ENCODE results near the gene CUTA. TPM values are rescaled to one million over a fixed set of nuclear protein-coding genes. Genes with fewer than 3 reads are reported as not detected.
"Not testable (repeated sequence)": the region's sequence is repeated elsewhere in the genome, so short reads cannot be mapped to it uniquely, and the experiment has no call there.

Gene CUTA
- total and polyA plus RNA-seq, 8 donors, result 12.8 to 233 (median 133) TPM

DNA sequence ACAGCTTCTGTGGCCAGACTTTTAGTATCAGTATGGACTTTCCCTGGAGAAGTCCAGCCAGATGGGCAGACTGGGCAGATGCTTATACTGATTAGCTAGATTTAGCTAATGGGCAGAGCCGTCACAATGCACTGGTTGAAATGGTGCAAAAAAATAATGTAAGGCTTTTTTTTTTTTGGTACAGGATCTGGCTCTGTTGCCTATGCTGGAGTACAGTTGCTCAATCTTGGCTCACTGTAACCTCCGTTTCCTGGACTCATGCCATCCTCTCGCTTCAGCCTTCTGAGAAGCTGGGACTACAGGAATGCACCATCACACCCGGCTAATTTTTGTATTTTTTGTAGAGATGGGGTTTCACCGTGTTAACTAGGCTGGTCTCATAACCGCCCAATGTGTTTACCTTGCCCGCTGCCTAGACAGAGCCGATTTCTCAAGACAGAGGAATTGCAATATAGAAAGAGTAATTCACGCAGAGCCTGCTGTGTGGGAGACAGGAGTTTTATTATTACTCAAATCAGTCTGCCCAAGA, 42.7 kb downstream of the CUTA start:
- no peaks in the 10 kb centered on the region for H3K27me3 ChIP-seq
- peak overlapping the region in 4 of 5 donors; percentile 57 to 75 (median 71) for H3K27ac ChIP-seq
- intact Hi-C loops (cut with DNase I; ENCODE audit: low total_unique reads), result no loop called here
- WGBS, 5 donors, result 18 to 24% (median 22%) methylated on average over 8 to 9 of the region's 9 CpGs
- peaks cover 11 to 31% (median 18%) of the 10 kb centered on the region in 4 donors for H3K4me1 ChIP-seq
- DNase-seq, result peak; percentile 76 to 90
- H3K36me3 ChIP-seq, result no peaks in the 10 kb centered on the region
- H3K4me3 ChIP-seq, result peak overlapping the region in 1 of 4 donors; percentile 12
- TF ChIP-seq POLR2A (IDR thresholded peaks at IDR 0.05), result no peak
- TF ChIP-seq EP300 (IDR thresholded peaks at IDR 0.05), result no peak
- TF ChIP-seq, protein P1, sequence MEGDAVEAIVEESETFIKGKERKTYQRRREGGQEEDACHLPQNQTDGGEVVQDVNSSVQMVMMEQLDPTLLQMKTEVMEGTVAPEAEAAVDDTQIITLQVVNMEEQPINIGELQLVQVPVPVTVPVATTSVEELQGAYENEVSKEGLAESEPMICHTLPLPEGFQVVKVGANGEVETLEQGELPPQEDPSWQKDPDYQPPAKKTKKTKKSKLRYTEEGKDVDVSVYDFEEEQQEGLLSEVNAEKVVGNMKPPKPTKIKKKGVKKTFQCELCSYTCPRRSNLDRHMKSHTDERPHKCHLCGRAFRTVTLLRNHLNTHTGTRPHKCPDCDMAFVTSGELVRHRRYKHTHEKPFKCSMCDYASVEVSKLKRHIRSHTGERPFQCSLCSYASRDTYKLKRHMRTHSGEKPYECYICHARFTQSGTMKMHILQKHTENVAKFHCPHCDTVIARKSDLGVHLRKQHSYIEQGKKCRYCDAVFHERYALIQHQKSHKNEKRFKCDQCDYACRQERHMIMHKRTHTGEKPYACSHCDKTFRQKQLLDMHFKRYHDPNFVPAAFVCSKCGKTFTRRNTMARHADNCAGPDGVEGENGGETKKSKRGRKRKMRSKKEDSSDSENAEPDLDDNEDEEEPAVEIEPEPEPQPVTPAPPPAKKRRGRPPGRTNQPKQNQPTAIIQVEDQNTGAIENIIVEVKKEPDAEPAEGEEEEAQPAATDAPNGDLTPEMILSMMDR (IDR thresholded peaks at IDR 0.05), result no peak
- no peak for TF ChIP-seq POLR2AphosphoS5 (IDR thresholded peaks at IDR 0.05)
- H3K9me3 ChIP-seq, result no peaks in the 10 kb centered on the region

DNA sequence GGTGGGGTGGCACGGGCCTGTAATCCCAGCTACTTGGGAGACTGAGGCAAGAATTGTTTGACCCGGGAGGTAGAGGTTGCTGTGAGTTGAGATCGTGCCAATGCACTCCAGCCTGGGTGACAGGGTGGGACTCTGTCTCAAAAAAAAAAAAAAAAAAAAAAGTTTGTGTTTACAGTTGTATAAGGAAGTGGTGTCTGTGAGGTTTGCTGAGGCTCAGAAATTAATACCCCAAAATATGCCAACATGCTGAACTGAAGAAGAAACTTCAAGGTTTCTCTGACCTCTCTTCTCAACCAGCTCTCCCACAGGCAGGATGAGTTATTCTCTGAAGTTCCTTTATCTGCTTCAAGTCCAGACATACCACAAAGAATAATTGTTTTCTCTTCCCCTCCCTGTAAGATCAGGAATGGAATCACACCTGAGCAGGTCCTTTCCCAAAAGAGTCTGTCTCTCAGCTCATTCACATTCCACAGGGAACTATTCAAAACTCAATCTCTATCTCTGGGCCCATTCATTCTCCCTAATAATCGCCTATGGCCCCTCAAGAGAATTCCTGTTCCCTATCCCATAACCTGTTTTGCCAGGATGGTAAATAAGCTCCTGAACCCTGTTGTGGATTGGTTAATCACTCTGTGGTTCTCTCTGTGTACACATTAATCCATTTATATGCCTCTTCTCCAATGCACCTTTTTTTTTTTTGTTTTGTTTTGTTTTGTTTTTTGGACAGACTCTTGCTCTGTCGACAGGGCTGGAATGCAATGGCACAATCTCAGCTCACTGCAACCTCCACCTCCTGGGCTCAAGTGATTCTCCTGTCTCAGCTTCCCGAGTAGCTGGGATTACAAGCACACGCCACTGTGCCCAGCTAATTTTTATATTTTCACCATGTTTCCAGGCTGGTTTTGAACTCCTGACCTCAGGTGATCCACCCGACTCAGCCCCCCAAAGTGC, 43.7 kb downstream of the CUTA start:
- TF ChIP-seq, protein P1 (IDR thresholded peaks at IDR 0.05), result no peak
- TF ChIP-seq POLR2AphosphoS5 (IDR thresholded peaks at IDR 0.05) (no peak), EP300 (IDR thresholded peaks at IDR 0.05) (no peak), POLR2A (IDR thresholded peaks at IDR 0.05) (no peak)
- intact Hi-C loops (cut with DNase I; ENCODE audit: low total_unique reads), result no loop called here
- WGBS, 5 donors, result 57 to 68% (median 64%) methylated on average over 8 of the region's 8 CpGs
- no peak for DNase-seq
- Histone ChIP-seq H3K4me1 (peaks cover 11 to 31% (median 18%) of the 10 kb centered on the region in 4 donors), H3K27me3 (no peaks in the 10 kb centered on the region), H3K36me3 (no peaks in the 10 kb centered on the region), H3K9me3 (no peaks in the 10 kb centered on the region), H3K4me3 (no peak overlapping the region), H3K27ac (peak overlapping the region in 3 of 5 donors; percentile 69 to 75 (median 73))

DNA sequence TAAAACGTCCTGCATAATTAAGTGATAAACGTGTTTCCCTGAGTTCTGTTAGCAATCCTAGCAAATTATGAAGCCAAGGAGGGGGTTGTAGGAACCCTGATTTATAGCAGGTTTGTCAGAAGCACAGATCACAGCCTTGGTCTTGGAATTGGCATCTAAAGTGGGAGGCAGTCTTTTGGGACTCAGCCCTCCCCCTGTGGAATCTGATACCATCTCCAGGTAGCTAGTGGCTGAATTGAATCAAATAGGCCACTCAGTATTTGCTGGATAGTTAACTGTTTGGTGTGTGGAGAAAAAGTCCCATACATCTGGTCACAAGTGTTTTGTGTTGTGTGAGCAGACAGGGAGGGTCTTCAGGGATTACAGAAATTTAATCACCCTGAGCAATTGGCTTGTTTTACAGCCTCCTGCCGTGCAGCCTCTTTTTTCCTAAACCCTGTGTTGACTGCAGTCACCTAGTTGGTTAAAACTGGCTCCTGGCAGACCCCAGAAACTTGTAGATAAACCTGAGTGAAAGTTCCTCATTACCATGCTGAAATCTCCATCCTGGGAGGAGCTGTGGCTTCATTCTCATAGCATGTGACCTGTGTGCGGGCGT, 45.3 kb downstream of the CUTA start:
- H3K27ac ChIP-seq, result no peak overlapping the region
- H3K36me3 ChIP-seq, result no peaks in the 10 kb centered on the region
- intact Hi-C loops (cut with DNase I; ENCODE audit: low total_unique reads), result no loop called here
- WGBS, 5 donors, result 41 to 52% (median 49%) methylated on average over 5 of the region's 5 CpGs
- DNase-seq, result no peak
- H3K27me3 ChIP-seq, result no peaks in the 10 kb centered on the region
- no peaks in the 10 kb centered on the region for H3K9me3 ChIP-seq
- peaks cover 11 to 31% (median 18%) of the 10 kb centered on the region in 4 donors for H3K4me1 ChIP-seq
- H3K4me3 ChIP-seq, result no peak overlapping the region
- TF ChIP-seq, protein P1 (IDR thresholded peaks at IDR 0.05), result no peak
- no peak for TF ChIP-seq EP300 (IDR thresholded peaks at IDR 0.05)

DNA sequence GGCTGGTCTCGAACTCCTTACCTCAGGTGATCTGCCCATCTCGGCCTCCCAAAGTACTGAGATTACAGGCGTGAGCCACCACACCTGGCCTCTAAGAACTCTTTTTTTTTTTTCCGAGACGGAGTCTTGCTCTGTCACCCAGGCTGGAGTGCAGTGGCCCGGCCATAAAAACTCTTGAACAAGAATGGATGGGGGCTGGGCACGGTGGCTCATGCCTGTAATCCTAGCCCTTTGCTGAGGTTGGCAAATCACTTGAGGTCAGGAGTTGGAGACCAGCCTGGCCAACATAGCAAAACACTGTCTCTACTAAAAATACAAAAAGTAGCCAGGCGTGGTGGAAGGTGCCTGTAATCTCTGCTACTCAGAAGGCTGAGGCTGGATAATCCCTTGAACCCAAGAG, 46.0 kb downstream of the CUTA start:
- DNase-seq, H3K27me3 ChIP-seq: not testable (repeated sequence)
- 93 to 95% (median 94%) methylated on average over 8 of the region's 8 CpGs for WGBS, 5 donors

DNA sequence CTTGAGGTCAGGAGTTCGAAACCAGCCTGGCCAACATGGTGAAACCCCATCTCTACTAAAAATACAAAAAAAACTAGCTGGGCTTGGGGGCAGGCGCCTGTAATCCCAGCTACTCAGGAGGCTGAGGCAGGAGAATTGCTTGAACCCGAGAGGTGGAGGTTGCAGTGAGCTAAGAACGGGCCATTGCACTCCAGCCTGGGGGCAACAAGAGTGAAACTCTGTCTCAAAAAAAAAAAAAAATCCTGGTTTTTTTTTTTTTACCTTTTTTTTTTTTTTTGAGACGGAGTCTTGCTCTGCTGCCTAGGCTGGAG, 50.2 kb downstream of the CUTA start:
- intact Hi-C loops (cut with DNase I; ENCODE audit: low total_unique reads); H3K4me1 ChIP-seq; H3K27ac ChIP-seq; DNase-seq; H3K36me3 ChIP-seq; H3K4me3 ChIP-seq; H3K27me3 ChIP-seq; H3K9me3 ChIP-seq: not testable (repeated sequence)
- 91 to 95% (median 93%) methylated on average over 4 to 5 of the region's 5 CpGs for WGBS, 5 donors

More for the DNA sequence above, 46.0 kb downstream of the CUTA start:
- H3K36me3 ChIP-seq; H3K27ac ChIP-seq; intact Hi-C loops (cut with DNase I; ENCODE audit: low total_unique reads); H3K4me3 ChIP-seq; H3K9me3 ChIP-seq: not testable (repeated sequence)
- peaks cover 11 to 30% (median 18%) of the 10 kb centered on the region in 4 donors for H3K4me1 ChIP-seq
